ENCODE results near the gene WNT7A.

DNA sequence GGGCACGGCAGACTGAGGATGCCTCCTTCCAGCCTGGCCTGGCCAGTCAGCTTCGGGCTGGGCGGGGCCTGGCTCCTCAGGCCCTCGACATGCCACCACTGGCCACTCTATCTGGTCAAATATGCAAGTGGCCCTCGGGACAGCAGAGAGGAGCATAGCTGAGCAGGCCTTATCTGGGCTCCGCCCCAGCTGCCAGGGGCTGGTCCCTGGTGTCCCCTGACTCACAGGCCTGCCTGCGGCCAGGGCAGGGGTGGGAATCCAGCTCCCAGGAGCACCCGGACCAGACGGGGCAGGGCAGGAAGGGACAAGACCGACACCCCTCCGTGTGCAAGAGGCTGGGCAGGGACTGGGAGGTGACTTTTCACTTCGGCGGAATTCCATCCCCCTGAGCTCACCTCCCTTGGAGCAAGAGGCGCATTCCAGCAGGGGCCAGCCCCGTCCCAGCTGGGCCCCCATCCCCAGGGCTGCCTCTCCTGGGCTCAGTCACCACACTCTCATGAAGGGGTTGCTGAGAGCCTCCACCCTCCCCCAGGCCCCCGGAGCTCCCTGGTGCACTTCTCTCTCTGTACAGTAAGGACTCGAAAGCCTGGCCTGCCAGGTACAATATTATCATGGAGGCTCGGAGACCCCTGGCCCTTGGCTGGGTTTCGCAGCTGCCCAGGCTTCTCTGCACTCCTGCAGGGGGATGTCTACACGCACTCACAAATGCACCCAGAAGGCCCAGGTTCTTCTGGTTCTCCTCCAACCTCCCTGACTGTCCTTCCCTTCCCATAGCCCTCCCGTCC, 29.5 kb downstream of the WNT7A start:
- TF ChIP-seq CTCF (IDR thresholded peaks at IDR 0.05; ENCODE audit: low read length) (no peak), EZH2 (optimal IDR thresholded peaks at IDR 0.05; ENCODE audit: low read depth, low read length) (no peak)
